IgD-negative memory B cell (primary cell): Measurements from ENCODE around the gene NSUN5. TPM values are rescaled to one million over a fixed set of nuclear protein-coding genes. Genes with fewer than 3 reads are reported as not detected.
"Not testable (repeated sequence)": the region's sequence is repeated elsewhere in the genome, so short reads cannot be mapped to it uniquely, and the experiment has no call there.

Experiments
- H3K27ac Mint-ChIP-seq, 3 donors: one replicate each; pipeline ENCODE4 v1.8.0; 2020 to 2022; ENCODE audit warnings: mild to moderate bottlenecking in 3 of 3, mixed read lengths in 3 of 3, moderate library complexity in 1 of 3
- H3K27me3 Mint-ChIP-seq: one replicate; pipeline ENCODE4 v1.8.0; 2021; ENCODE audit warnings: mixed read lengths
- H3K36me3 Mint-ChIP-seq: one replicate; pipeline ENCODE4 v1.8.0; 2020; ENCODE audit warnings: mild to moderate bottlenecking, mixed read lengths
- H3K4me1 Mint-ChIP-seq, 3 donors: one replicate each; pipeline ENCODE4 v1.8.0; 2020 to 2022; ENCODE audit warnings: mixed read lengths in 3 of 3, mild to moderate bottlenecking in 1 of 3
- H3K4me3 Mint-ChIP-seq, 4 donors: one replicate each; pipeline ENCODE4 v1.8.0; 2020 to 2022; ENCODE audit warnings: mild to moderate bottlenecking in 4 of 4, mixed read lengths in 4 of 4, moderate library complexity in 3 of 4
- H3K9me3 Mint-ChIP-seq, 3 donors: one replicate each; pipeline ENCODE4 v1.8.0; 2020 to 2021; ENCODE audit warnings: mixed read lengths in 3 of 3, mild to moderate bottlenecking in 1 of 3
- polyA plus RNA-seq: library from polyadenylated mRNA; unstranded; fragments of 300-500 nt; fragmentation: Illumina TruSeq; gene quantifications from one replicate; pipeline ENCODE4 v1.2.3, GENCODE V29; 2021

NSUN5 gene
- polyA plus RNA-seq, 1 donor from 2014 or later: 58.4 TPM

DNA sequence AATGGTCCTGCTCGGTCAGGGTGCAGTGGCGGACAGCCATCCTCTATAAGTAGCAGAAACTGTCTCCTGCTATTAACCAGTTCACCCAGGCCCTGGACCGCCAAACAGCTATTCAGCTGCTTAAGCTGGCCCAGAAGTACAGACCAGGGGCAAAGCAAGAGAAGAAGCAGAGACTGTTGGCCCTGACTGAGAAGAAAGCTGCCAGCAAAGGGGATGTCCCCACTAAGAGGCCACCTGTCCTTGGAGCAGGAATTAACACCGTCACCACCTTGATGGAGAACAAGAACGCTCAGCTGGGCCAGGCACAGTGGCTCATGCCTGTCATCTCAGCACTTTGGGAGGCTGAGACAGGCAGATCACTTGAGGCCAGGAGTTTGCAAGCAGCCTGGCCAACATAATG lies 5.6 kb upstream of the NSUN5 start:
- H3K27me3 Mint-ChIP-seq: no peaks in the 10 kb centered on the region
- H3K9me3 Mint-ChIP-seq: no peaks in the 10 kb centered on the region
- no peak overlapping the region for H3K27ac Mint-ChIP-seq
- no peak overlapping the region for H3K4me3 Mint-ChIP-seq
- H3K4me1 Mint-ChIP-seq: peaks cover 0 to under 1% (median under 1%) of the 10 kb centered on the region in 3 donors
- H3K36me3 Mint-ChIP-seq: no peaks in the 10 kb centered on the region

DNA sequence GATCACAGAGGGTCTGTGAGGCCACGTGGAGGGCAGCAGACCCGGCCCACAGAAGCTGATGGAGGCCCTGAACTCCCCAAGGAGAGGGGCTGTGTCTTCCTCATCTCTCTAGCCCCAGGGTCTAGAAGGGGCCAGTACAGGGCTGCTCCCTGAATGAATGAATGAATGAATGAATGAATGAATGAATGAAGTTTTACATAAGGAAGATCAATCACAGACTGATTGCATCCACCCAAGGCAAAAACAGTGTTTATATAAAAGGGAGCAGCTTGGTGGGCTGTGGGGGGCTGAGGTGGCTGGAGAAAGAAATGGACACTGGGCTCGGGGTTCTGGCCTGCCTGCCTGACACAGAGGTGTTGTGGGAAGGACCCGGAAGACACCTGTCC lies 4.9 kb upstream of the NSUN5 start:
- Mint-ChIP-seq H3K9me3 (no peaks in the 10 kb centered on the region), H3K27ac (no peak overlapping the region), H3K36me3 (no peaks in the 10 kb centered on the region), H3K4me1 (peaks cover 2 to 6% (median 4%) of the 10 kb centered on the region in 3 donors), H3K27me3 (no peaks in the 10 kb centered on the region), H3K4me3 (no peak overlapping the region)

- Mint-ChIP-seq H3K27me3 (no peaks in the 10 kb centered on the region), H3K9me3 (no peaks in the 10 kb centered on the region)
These were observed 4.3 kb upstream of the NSUN5 start for GRCh38 chr7:73312831-73313520.

GRCh38 chr7:73311421-73311820 lies 2.8 kb upstream of the NSUN5 start:
- not testable (repeated sequence) for H3K9me3 Mint-ChIP-seq, H3K27me3 Mint-ChIP-seq, H3K27ac Mint-ChIP-seq, H3K36me3 Mint-ChIP-seq
- Mint-ChIP-seq H3K4me3 (peak overlapping the region in 1 of 4 donors; percentile 20), H3K4me1 (peaks cover 13 to 19% (median 14%) of the 10 kb centered on the region in 3 donors)

More at GRCh38 chr7:73312831-73313520, 4.3 kb upstream of the NSUN5 start:
- Mint-ChIP-seq H3K36me3 (no peaks in the 10 kb centered on the region), H3K4me3 (no peak overlapping the region), H3K27ac (no peak overlapping the region), H3K4me1 (peaks cover 4 to 7% (median 7%) of the 10 kb centered on the region in 3 donors)

DNA sequence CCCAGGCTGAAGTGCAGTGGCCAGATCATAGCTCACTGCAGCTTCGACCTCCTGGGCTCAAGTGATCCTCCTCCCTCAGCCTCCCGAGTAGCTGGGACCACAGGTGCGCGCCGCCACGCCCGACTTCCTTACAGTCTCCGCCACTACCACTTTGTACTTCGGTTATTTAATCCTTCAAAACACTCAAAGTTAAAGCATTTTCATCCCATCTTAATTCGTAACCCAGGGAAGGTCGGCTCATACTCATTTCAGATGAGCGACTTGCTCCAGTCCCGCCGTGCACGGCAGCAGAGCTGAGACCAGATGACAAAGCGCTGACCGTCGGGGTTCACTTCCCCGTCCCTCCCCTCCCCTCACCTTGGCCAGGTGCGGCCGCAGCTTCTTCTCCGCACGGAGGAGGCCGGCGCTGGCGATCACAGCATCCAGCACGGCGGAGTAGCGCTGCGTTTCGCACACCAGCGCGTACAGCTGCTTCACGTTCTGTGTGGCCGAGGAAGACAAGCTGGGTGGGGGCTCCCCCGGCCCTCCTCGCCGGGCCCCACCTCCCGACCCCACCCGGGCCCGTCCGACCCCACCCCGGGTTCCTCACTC lies 457 bp downstream of the NSUN5 start:
- H3K4me3 Mint-ChIP-seq: peak overlapping the region; percentile 91 to 98 (median 94)
- peaks cover 5% of the 10 kb centered on the region for H3K36me3 Mint-ChIP-seq
- no peaks in the 10 kb centered on the region for H3K27me3 Mint-ChIP-seq
- H3K9me3 Mint-ChIP-seq: no peaks in the 10 kb centered on the region
- H3K27ac Mint-ChIP-seq: peak overlapping the region; percentile 67 to 93 (median 83)
- peaks cover 13 to 22% (median 16%) of the 10 kb centered on the region in 3 donors for H3K4me1 Mint-ChIP-seq

GRCh38 chr7:73307436-73307835 lies 1.2 kb downstream of the NSUN5 start:
- peaks cover 5% of the 10 kb centered on the region for H3K36me3 Mint-ChIP-seq
- no peaks in the 10 kb centered on the region for H3K9me3 Mint-ChIP-seq
- peaks cover 13 to 22% (median 16%) of the 10 kb centered on the region in 3 donors for H3K4me1 Mint-ChIP-seq
- peak overlapping the region; percentile 40 to 63 (median 49) for H3K27ac Mint-ChIP-seq
- no peaks in the 10 kb centered on the region for H3K27me3 Mint-ChIP-seq
- H3K4me3 Mint-ChIP-seq: peak overlapping the region; percentile 91 to 98 (median 94)

DNA sequence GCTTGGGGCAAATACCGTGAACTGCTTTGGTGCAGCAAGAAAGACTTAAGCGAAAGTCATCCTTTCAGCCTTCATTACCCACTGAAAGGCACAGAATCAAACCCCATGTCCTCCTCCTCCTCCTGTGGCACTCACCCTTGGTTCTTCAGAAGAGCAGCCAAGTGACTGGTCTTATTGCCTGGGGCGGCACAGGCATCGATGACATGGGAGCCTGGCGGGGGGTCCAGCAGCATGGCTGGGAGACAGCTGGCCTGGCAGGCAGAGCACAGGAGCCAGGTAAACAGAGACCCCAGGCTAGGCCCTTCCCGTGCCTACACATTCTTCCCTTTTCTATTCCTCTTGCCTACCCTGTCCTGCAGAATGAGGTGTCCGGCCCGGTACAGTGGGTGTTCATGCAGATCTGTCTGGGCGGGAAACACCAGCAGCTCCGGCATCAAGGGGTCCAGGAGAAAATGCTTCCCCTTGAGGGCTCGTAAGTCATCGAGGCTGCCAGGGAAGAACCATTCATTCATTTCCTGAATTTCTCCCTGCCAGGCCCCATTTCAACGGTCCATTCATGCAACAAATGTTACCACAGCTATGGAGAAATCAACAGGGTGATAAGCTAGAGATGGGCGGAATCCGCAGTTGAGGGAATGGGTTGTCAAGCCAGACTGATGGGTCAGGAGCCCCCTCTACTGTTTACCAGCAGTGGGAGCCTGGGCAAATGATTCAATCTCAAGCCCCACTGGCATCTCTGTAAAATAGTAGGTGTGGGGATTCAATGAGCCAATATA lies 3.8 kb downstream of the NSUN5 start:
- H3K36me3 Mint-ChIP-seq, H3K27me3 Mint-ChIP-seq, H3K9me3 Mint-ChIP-seq: not testable (repeated sequence)
- Mint-ChIP-seq H3K4me3 (peak overlapping the region in 1 of 4 donors; percentile 48), H3K4me1 (peaks cover 13 to 22% (median 16%) of the 10 kb centered on the region in 3 donors), H3K27ac (peak overlapping the region in 1 of 3 donors; percentile 7)

DNA sequence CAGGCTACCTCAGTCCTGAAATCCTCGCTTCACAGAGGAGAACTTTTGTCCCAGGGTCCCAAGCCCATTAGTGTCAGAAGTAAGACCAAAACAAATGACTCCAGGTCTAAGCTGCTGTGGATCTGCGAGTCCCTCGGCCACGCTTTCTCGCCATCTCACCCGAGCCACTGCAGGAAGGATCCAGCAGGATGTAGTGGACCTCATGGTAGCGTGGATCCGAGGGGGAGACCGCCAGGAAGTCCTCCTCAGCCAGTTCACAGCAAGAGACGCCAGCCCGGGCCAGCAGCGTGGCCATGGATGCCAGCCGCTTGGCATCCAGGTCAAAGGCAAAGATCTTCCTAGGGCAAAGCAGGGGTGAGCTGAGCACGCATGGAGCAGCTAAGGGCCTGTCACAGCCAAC lies 4.6 kb downstream of the NSUN5 start:
- H3K9me3 Mint-ChIP-seq: peaks cover 0 to 1% (median 0%) of the 10 kb centered on the region in 3 donors
- H3K4me1 Mint-ChIP-seq: peaks cover 13 to 20% (median 14%) of the 10 kb centered on the region in 3 donors
- peak overlapping the region in 1 of 4 donors; percentile 48 for H3K4me3 Mint-ChIP-seq
- H3K27me3 Mint-ChIP-seq: no peaks in the 10 kb centered on the region
- peak overlapping the region in 1 of 3 donors; percentile 7 for H3K27ac Mint-ChIP-seq
- peaks cover 5% of the 10 kb centered on the region for H3K36me3 Mint-ChIP-seq

- Mint-ChIP-seq H3K4me1 (peaks cover 7 to 18% (median 14%) of the 10 kb centered on the region in 3 donors), H3K9me3 (peaks cover 0 to 1% (median 0%) of the 10 kb centered on the region in 3 donors), H3K36me3 (peaks cover 5% of the 10 kb centered on the region), H3K4me3 (no peak overlapping the region), H3K27ac (no peak overlapping the region), H3K27me3 (no peaks in the 10 kb centered on the region)
These were observed 5.1 kb downstream of the NSUN5 start for GRCh38 chr7:73303546-73303945.

DNA sequence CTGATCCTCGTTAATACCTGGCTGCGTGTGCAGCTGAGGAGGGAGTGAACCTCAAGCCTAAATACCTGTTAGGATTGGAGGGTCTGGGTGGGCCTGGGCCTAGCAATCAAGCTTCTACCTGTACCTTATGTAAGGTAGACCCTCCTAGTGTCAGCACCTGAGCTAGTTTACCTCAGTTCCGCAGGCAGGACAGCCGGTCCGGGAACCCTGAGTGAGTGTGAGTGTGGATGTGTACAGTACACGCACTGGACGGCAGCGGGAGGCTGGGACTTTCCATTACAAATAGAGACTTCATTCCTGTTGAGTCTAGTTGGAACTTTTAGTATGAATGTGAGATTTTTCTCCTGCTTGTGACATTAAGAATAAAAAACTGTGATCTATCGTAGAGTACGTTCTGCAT lies 5.8 kb downstream of the NSUN5 start:
- not testable (repeated sequence) for H3K27me3 Mint-ChIP-seq, H3K27ac Mint-ChIP-seq, H3K36me3 Mint-ChIP-seq, H3K9me3 Mint-ChIP-seq
- Mint-ChIP-seq H3K4me1 (peaks cover 4 to 14% (median 11%) of the 10 kb centered on the region in 3 donors), H3K4me3 (peak overlapping the region in 1 of 4 donors; percentile 27)

GRCh38 chr7:73301108-73301507 lies 7.5 kb downstream of the NSUN5 start:
- H3K27me3 Mint-ChIP-seq: not testable (repeated sequence)

DNA sequence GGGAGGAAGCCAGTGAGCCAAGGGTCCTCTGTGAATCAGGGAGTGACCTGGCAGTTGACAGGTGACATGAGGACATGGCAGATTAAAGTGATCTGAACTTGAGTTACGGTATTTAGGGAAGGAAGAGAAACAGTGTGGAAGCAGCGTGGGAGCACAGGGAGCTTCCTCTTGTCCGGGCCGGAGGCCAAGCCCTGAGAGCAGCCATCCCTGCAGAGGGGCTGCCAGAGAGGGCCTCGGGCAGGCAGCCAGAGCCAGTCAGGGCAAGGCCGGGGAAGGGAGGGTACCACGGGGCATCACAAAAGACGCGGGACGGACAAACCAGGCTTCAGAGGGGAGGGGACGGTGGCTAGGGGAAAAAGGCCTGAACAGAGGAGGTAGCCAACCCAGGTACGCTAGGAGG lies 8.8 kb downstream of the NSUN5 start:
- not testable (repeated sequence) for H3K27ac Mint-ChIP-seq, H3K36me3 Mint-ChIP-seq, H3K4me3 Mint-ChIP-seq, H3K4me1 Mint-ChIP-seq, H3K9me3 Mint-ChIP-seq, H3K27me3 Mint-ChIP-seq

More at GRCh38 chr7:73301108-73301507, 7.5 kb downstream of the NSUN5 start:
- H3K9me3 Mint-ChIP-seq, H3K36me3 Mint-ChIP-seq, H3K4me3 Mint-ChIP-seq, H3K4me1 Mint-ChIP-seq, H3K27ac Mint-ChIP-seq: not testable (repeated sequence)

DNA sequence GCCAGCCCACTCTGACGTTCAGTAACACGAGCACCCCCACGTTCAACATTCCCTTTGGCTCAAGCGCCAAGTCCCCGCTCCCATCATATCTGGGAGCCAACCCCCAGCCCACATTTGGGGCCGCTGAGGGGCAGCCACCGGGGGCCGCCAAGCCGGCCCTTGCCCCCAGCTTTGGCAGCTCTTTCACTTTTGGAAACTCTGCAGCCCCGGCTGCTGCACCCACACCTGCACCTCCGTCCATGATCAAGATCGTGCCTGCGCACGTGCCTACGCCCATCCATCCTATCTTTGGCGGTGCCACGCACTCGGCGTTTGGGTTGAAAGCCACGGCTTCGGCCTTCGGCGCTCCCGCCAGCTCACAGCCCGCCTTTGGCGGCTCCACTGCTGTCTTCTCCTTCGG lies 10.9 kb downstream of the NSUN5 start:
- not testable (repeated sequence) for H3K9me3 Mint-ChIP-seq, H3K4me3 Mint-ChIP-seq, H3K27ac Mint-ChIP-seq, H3K27me3 Mint-ChIP-seq, H3K36me3 Mint-ChIP-seq, H3K4me1 Mint-ChIP-seq

- H3K27me3 Mint-ChIP-seq, H3K9me3 Mint-ChIP-seq, H3K27ac Mint-ChIP-seq, H3K4me1 Mint-ChIP-seq, H3K4me3 Mint-ChIP-seq, H3K36me3 Mint-ChIP-seq: not testable (repeated sequence)
These were observed 11.4 kb downstream of the NSUN5 start for GRCh38 chr7:73297235-73297634.

GRCh38 chr7:73277210-73277609 lies 31.4 kb downstream of the NSUN5 start:
- H3K27me3 Mint-ChIP-seq, H3K27ac Mint-ChIP-seq: not testable (repeated sequence)

More at GRCh38 chr7:73277210-73277609, 31.4 kb downstream of the NSUN5 start:
- not testable (repeated sequence) for H3K4me1 Mint-ChIP-seq, H3K36me3 Mint-ChIP-seq, H3K4me3 Mint-ChIP-seq, H3K9me3 Mint-ChIP-seq
